Spleen (tissue), 11 donors: ENCODE measurements around the gene CUTA. TPM values are rescaled to one million over a fixed set of nuclear protein-coding genes. Genes with fewer than 3 reads are reported as not detected.

Experiments used
- DNase-seq: peaks from one replicate; pipeline ENCODE4 v3.0.0-alpha.2; 2020
- H3K27ac ChIP-seq, 8 donors: fragments of 200-600 bp; sonication (generic) in 7 of 8; 1 replicate in 4 of 8; 2 replicates in 4 of 8; pipeline versions ENCODE4 v1.5.0 to v1.8.0; 2016 to 2021; ENCODE audit warnings: inconsistent platforms in 4 of 8, mild to moderate bottlenecking in 4 of 8, moderate library complexity in 1 of 8
- H3K27me3 ChIP-seq, 7 donors: fragments of 200-600 bp; sonication (generic) in 6 of 7; replicated peaks in 1 of 7; 1 replicate in 4 of 7; 2 replicates in 3 of 7; pipeline versions ENCODE4 v1.5.0 to v1.8.0; 2016 to 2021; ENCODE audit warnings: inconsistent platforms in 3 of 7, mild to moderate bottlenecking in 1 of 7
- H3K36me3 ChIP-seq, 6 donors: fragments of 200-600 bp; sonication (generic) in 5 of 6; 1 replicate in 4 of 6; 2 replicates in 2 of 6; pipeline versions ENCODE4 v1.5.0 to v1.8.0; 2016 to 2021; ENCODE audit warnings: inconsistent platforms in 2 of 6
- H3K4me1 ChIP-seq, 6 donors: fragments of 200-600 bp; sonication (generic) in 5 of 6; 1 replicate in 3 of 6; 2 replicates in 3 of 6; pipeline versions ENCODE4 v1.5.0 to v1.8.0; 2016 to 2021; ENCODE audit warnings: inconsistent platforms in 3 of 6
- H3K4me3 ChIP-seq, 8 donors: fragments of 200-600 bp; sonication (generic) in 7 of 8; 1 replicate in 4 of 8; 2 replicates in 4 of 8; pipeline versions ENCODE4 v1.5.0 to v1.8.0; 2016 to 2021; ENCODE audit warnings: inconsistent platforms in 4 of 8, mild to moderate bottlenecking in 4 of 8, moderate library complexity in 2 of 8
- H3K9me3 ChIP-seq, 8 donors: fragments of 200-600 bp; sonication (generic) in 7 of 8; 1 replicate in 4 of 8; 2 replicates in 4 of 8; pipeline versions ENCODE4 v1.5.0 to v1.8.0; 2016 to 2021; ENCODE audit warnings: inconsistent platforms in 4 of 8
- POLR2A ChIP-seq, 3 donors: fragments of 450-650 bp; IDR thresholded peaks; one replicate each; pipeline ENCODE4 v1.5.1; 2017; ENCODE audit warnings: antibody characterized with exemption in 3 of 3, mild to moderate bottlenecking in 1 of 3
- POLR2AphosphoS5 ChIP-seq, 3 donors: sonication (generic); formaldehyde crosslinking; IDR thresholded peaks; one replicate each; pipeline ENCODE4 v1.5.1; 2017; ENCODE audit warnings: antibody characterized with exemption in 3 of 3
- WGBS, 5 donors: extraction: QIAGEN DNeasy Blood & Tissue Kit in 3 of 5; methylation state at CpG; one replicate each; pipeline versions ENCODE4 v1.1.5 to v1.1.7; 2013 to 2018; 5-methylcytosine and 5-hydroxymethylcytosine counted together
- intact Hi-C: fragments of 100-400 bp; cut with DNase I; formaldehyde crosslinking; loops from one replicate; pipeline ENCODE4 v1.15.0; 2023; ENCODE audit warnings: low total_unique reads
- polyA plus RNA-seq, 3 donors: library from polyadenylated mRNA; stranded (reverse); fragments of 200-250 nt; gene quantifications; one replicate each; pipeline ENCODE4 v1.2.1, GENCODE V29; 2013
- total RNA-seq, 7 donors: library from RNA; depleted of rRNA in 3 of 7; stranded (reverse); fragments of >200 nt in 3 of 7; fragmentation: NEBNext Ultra II Directional in 4 of 7; extraction: Animal tissue kit (Norgen Biotek cat#: 25700) in 4 of 7; gene quantifications; one replicate each; pipeline versions ENCODE4 v1.1.0 to v1.2.1, GENCODE V29; 2016 to 2021
- TF ChIP-seq, protein P1 (sequence below), 11 experiments: fragments of 200-600 bp in 7 of 11; fragments of 450-650 bp in 4 of 11; sonication (generic) in 4 of 11; IDR thresholded peaks in 8 of 11; conservative IDR thresholded peaks in 3 of 11; 1 replicate in 7 of 11; 2 replicates in 4 of 11; pipeline versions ENCODE4 v1.4.0 to v1.8.0; 2016 to 2021; ENCODE audit warnings: antibody characterized with exemption in 11 of 11, inconsistent platforms in 4 of 11, mild to moderate bottlenecking in 1 of 11
- donor health status: healthy with polysubstance abuse.
- donor health status: DM: no; HTN: no; CAD: no; lungs with moderate emphysema.
- donor health status: DM: no; HTN: no; CAD: no.
- donor health status: Bipolar disorder and iron deficiency.
- donor health status: healthy.
- donor health status: DM: no; HTN: no; CAD: no.
- donor health status: DM: yes; HTN: yes; CAD: no.

The CUTA gene
- total and polyA plus RNA-seq, 10 donors, result 113 to 225 (median 137) TPM

GRCh38 chr6:33443619-33444504 is 26.0 kb upstream of the CUTA start:
- no peak for TF ChIP-seq POLR2A (IDR thresholded peaks at IDR 0.05)
- no peak for TF ChIP-seq POLR2AphosphoS5 (IDR thresholded peaks at IDR 0.05)
- TF ChIP-seq, protein P1, sequence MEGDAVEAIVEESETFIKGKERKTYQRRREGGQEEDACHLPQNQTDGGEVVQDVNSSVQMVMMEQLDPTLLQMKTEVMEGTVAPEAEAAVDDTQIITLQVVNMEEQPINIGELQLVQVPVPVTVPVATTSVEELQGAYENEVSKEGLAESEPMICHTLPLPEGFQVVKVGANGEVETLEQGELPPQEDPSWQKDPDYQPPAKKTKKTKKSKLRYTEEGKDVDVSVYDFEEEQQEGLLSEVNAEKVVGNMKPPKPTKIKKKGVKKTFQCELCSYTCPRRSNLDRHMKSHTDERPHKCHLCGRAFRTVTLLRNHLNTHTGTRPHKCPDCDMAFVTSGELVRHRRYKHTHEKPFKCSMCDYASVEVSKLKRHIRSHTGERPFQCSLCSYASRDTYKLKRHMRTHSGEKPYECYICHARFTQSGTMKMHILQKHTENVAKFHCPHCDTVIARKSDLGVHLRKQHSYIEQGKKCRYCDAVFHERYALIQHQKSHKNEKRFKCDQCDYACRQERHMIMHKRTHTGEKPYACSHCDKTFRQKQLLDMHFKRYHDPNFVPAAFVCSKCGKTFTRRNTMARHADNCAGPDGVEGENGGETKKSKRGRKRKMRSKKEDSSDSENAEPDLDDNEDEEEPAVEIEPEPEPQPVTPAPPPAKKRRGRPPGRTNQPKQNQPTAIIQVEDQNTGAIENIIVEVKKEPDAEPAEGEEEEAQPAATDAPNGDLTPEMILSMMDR (IDR thresholded peaks at IDR 0.05 in 8 of 11, conservative IDR thresholded peaks at IDR 0.05 in 3 of 11), result no peak
- WGBS, 5 donors, result 88 to 96% (median 95%) methylated on average over 15 to 18 of the region's 18 CpGs
- H3K4me3 ChIP-seq, result no peak overlapping the region
- H3K36me3 ChIP-seq, result peaks cover 0 to 90% (median 32%) of the 10 kb centered on the region in 6 donors
- H3K9me3 ChIP-seq, result no peaks in the 10 kb centered on the region
- H3K27ac ChIP-seq, result peak overlapping the region in 3 of 8 donors; percentile 63 to 77 (median 64)
- intact Hi-C loops, result no loop called here
- H3K27me3 ChIP-seq, result no peaks in the 10 kb centered on the region
- DNase-seq, result no peak
- peaks cover 0 to 45% (median 7%) of the 10 kb centered on the region in 6 donors for H3K4me1 ChIP-seq

DNA sequence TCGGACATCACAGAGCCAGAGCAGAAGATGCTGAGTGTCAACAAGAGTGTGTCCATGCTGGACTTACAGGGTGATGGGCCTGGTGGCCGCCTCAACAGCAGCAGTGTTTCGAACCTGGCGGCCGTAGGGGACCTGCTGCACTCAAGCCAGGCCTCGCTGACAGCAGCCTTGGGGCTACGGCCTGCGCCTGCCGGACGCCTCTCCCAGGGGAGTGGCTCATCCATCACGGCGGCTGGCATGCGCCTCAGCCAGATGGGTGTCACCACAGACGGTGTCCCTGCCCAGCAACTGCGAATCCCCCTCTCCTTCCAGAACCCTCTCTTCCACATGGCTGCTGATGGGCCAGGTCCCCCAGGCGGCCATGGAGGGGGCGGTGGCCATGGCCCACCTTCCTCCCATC is 25.1 kb upstream of the CUTA start:
- H3K36me3 ChIP-seq, result peaks cover 0 to 90% (median 33%) of the 10 kb centered on the region in 6 donors

GRCh38 chr6:33442283-33442682 is 24.4 kb upstream of the CUTA start:
- intact Hi-C loops, result no loop called here
- no peaks in the 10 kb centered on the region for H3K27me3 ChIP-seq
- H3K4me3 ChIP-seq, result no peak overlapping the region
- H3K4me1 ChIP-seq, result peaks cover 0 to 30% (median 0%) of the 10 kb centered on the region in 6 donors
- H3K36me3 ChIP-seq, result peaks cover 0 to 90% (median 36%) of the 10 kb centered on the region in 6 donors
- DNase-seq, result no peak
- H3K9me3 ChIP-seq, result no peaks in the 10 kb centered on the region
- WGBS, 5 donors, result 87 to 91% (median 91%) methylated on average over 8 of the region's 8 CpGs
- no peak overlapping the region for H3K27ac ChIP-seq
- TF ChIP-seq POLR2A (IDR thresholded peaks at IDR 0.05) (no peak), POLR2AphosphoS5 (IDR thresholded peaks at IDR 0.05) (no peak)
- TF ChIP-seq, protein P1 (IDR thresholded peaks at IDR 0.05 in 8 of 11, conservative IDR thresholded peaks at IDR 0.05 in 3 of 11), result no peak

More for the DNA sequence above, 25.1 kb upstream of the CUTA start:
- 91 to 100% (median 94%) methylated on average over 9 to 17 of the region's 17 CpGs for WGBS, 5 donors
- H3K4me1 ChIP-seq, result peaks cover 0 to 36% (median 4%) of the 10 kb centered on the region in 6 donors
- H3K27me3 ChIP-seq, result no peaks in the 10 kb centered on the region
- H3K9me3 ChIP-seq, result no peaks in the 10 kb centered on the region
- intact Hi-C loops, result no loop called here
- DNase-seq, result no peak
- TF ChIP-seq POLR2A (IDR thresholded peaks at IDR 0.05) (no peak), POLR2AphosphoS5 (IDR thresholded peaks at IDR 0.05) (peak in 2 of 3 donors; percentile 15 to 46)
- TF ChIP-seq, protein P1 (IDR thresholded peaks at IDR 0.05 in 8 of 11, conservative IDR thresholded peaks at IDR 0.05 in 3 of 11), result no peak
- no peak overlapping the region for H3K4me3 ChIP-seq
- no peak overlapping the region for H3K27ac ChIP-seq

DNA sequence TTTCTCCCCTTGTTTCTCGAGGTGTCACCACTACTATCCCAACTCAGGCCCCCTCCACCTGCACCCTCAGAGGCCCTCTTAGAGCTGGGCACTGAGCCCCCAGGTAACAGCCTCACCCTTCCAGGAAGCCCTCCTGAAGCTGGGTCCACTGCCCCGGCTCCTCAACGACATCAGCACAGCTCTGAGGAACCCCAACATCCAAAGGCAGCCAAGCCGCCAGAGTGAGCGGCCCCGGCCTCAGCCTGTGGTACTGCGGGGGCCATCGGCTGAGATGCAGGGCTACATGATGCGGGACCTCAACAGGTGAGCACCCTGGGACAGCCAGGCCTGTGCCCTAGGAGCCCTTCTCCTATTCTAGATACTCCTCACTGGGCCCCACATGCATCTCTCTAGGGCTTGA is 23.6 kb upstream of the CUTA start:
- Histone ChIP-seq H3K9me3 (no peaks in the 10 kb centered on the region), H3K27ac (no peak overlapping the region), H3K4me3 (no peak overlapping the region), H3K36me3 (peaks cover 0 to 90% (median 43%) of the 10 kb centered on the region in 6 donors), H3K27me3 (no peaks in the 10 kb centered on the region), H3K4me1 (peaks cover 0 to 24% (median 0%) of the 10 kb centered on the region in 6 donors)
- intact Hi-C loops, result no loop called here
- DNase-seq, result no peak
- TF ChIP-seq, protein P1 (IDR thresholded peaks at IDR 0.05 in 8 of 11, conservative IDR thresholded peaks at IDR 0.05 in 3 of 11), result no peak
- TF ChIP-seq POLR2AphosphoS5 (IDR thresholded peaks at IDR 0.05), result peak in 1 of 3 donors; percentile 10
- 92 to 96% (median 94%) methylated on average over 9 of the region's 9 CpGs for WGBS, 5 donors
